Fibroblast of skin of back (primary cell): Measurements from ENCODE around the gene CCL4.

ENCODE experiments used
- DNase-seq: peaks from one replicate; pipeline ENCODE4 v3.0.0-alpha.2; 2013

Gene CCL4

DNA sequence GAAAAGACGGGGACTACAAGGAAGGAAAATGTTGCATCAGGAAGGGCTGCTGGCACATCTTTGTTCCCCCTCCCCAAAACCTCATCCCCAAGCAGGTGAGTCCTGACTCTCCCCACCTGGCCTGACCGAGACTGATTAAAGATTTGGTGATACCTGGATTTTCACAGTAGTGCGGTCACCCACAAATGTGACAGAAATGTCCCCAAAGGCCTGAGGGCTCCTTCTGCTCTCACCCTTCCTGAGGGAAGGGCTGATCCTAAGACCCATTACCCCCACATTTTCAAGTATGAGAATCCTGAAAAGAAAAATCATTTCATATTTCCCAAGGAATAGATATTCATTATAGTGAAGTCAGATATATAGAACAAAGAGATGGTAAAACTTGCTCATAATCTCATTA is 44.0 kb downstream of the CCL4 start:
- DNase-seq: no peak

DNA sequence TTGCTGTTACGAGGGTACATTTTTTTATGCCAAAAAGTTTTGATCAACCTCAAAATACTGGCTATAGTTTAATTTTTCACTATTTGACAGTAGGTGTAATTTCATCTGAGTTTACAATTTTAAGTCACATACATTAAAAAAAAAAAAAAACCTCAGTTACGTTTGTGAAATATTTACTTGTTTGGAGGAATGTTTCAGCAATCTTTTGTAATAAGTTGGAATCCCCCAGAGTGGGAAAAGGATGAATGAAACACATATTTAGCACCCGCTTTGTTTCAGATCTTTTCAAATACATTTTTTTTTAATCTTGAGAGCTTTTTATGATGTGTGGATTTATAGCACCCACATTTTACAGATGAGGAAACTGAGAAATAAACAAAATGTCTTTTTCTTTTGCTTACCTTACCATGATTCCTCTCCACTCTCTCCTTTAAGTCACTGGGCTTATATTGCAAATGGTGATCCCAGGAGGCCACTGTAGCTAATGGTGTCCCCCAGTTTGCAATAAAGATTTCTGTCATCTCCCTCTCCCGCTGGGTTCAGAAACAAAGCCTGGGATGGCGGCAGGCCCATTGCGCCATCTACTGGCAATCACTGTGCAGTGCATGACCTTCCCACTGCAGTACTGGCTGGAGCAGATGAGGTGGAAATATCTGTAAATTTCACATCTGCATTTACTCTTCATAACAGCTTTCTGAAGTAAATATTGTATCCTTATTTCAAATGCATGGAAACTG is 45.1 kb downstream of the CCL4 start:
- DNase-seq: peak; percentile 61

DNA sequence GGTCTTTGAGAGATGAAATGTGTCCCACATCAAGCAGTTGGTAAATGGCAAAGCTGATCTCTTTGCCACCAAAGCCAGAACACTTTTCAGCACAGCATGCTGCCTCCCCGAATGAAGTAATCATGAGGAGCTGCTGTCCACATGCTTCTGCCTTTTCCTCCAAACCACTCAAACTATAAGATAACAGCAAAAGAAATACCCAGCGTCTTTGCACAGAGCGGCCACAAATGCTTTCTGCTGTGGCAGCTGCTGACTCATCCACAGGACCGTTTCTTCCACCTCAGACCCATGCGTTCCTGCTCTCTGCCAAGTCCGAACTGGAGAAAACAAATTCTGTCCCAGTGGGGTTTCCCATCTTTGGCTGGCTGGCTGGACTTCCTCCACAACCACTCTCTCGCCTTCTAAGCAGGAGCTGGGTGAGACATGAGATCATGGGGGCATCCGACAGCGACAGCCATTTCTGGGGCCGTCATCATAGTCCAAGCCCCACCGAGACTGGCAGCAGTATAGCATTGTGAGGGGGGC is 45.7 kb downstream of the CCL4 start:
- peak; percentile 80 for DNase-seq

DNA sequence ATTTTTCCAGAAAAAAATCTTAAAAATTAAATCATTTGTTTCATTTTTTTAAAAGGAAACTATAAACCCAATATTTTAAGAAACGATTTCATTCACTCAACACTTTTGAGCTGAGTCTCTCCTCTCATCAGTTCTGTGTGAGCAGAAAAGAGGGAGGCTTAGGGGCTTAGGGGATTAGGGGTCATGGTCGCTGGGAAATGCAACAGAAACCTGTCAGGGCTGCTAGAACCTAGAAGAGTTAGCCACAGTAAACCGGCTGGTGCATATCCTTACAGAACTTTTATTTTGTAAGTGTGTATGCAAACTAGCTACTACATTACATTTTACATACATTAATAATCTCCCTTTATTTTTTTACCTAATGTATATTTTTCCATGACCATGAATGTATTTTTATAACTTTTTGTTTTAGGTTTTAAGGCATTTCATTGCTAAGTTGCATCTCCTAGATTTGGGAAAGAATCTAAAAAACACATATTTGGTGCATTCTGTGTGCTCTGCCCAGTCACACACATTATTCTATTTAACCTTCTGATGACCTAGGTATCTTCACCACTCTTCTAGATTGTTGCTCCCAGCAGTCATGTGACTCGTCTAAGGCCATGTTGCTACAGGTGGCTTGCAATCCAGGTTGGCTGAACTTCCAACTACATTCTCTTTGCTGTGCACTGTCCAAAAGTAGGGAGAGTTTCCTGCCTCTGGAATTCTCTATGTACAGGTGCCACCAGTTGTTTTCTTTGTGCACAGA is 48.4 kb downstream of the CCL4 start:
- no peak for DNase-seq

DNA sequence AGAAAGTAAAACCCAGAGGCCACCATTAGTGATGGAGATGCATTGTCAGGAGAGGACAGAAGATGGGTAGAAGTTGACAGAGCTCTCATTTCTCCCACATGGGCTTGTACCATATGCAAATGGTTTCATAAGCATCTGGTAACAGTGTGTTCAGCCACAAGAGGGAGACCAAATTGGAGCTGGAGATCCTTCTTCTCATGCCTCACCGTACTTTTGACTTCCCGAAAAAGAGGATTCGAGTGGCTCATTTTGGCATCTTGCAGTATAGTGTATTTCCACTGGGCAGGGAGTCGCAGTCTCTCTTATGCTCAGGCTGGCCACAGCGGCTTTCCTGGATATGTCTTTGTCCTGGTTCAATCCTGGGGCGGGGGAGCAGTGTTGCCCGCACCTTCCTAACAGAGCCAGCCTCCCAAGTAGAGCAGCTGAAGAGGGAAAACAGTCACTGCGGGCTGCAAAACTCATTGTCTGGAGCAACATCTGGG is 49.1 kb downstream of the CCL4 start:
- DNase-seq: peak; percentile 19

DNA sequence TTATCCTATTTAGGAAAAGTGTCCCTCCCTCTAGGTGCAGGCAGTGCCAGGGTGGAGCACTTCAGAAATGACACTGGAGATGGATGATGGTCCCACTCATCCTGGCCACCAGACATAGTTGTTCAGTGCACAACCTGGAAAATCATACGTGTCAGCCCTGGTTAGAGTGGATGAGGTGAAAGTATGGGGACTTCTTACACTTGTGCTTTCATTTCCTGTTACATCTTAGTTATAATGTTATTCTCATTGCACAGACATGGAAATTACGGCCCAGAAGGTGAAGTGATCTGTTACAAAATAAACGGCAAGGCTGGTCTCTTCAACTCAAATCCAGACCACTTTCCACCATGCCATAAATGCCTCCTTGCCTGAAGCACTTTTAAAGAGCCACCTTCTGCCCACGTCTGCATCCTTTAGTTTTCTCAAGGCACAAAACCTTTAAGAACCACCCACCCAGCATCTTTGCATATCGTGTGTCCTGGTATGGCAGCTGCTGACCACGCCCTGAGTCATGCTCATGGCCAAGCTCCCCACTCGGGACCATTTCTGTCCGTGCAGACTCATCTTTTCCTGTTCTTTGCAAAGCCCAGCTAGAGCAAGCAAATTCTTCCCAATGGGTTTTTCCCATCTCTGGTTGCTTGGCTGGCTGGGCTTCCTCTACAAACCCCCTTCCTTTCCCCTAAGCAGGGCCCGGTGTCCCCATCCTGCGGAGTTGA is 50.4 kb downstream of the CCL4 start:
- DNase-seq: no peak
